Stimulated activated CD4-positive, alpha-beta T cell treated with anti-CD3 and anti-CD28 coated beads, Interleukin-4, amount 100 ng/mL, for 48 hours (primary cell): ENCODE data around the gene WDR70.
"Not testable (repeated sequence)": the region's sequence is repeated elsewhere in the genome, so short reads cannot be mapped to it uniquely, and the experiment has no call there.

Experiments
- DNase-seq, 2 donors: peaks; one replicate each; pipeline ENCODE4 v3.0.0-alpha.2; 2020; ENCODE audit warnings: low read depth in 2 of 2

WDR70 gene

GRCh38 chr5:37514946-37515345 is 135.8 kb downstream of the WDR70 start:
- no peak for DNase-seq

- no peak for DNase-seq
Observed at GRCh38 chr5:37517686-37518085, 138.6 kb downstream of the WDR70 start.

- DNase-seq, result not testable (repeated sequence)
Observed at GRCh38 chr5:37518356-37518755, 139.2 kb downstream of the WDR70 start.

GRCh38 chr5:37519304-37519703 is 140.2 kb downstream of the WDR70 start:
- no peak for DNase-seq

- DNase-seq, result no peak
Observed at GRCh38 chr5:37519807-37520206, 140.7 kb downstream of the WDR70 start.

GRCh38 chr5:37520811-37521210 is 141.7 kb downstream of the WDR70 start:
- DNase-seq, result no peak

- no peak for DNase-seq
Observed at GRCh38 chr5:37532976-37533740, 154.0 kb downstream of the WDR70 start.

GRCh38 chr5:37533851-37534250 is 154.7 kb downstream of the WDR70 start:
- DNase-seq, result no peak

GRCh38 chr5:37539459-37539858 is 160.3 kb downstream of the WDR70 start:
- DNase-seq, result no peak

- no peak for DNase-seq
Observed at GRCh38 chr5:37543216-37543615, 164.1 kb downstream of the WDR70 start.

- no peak for DNase-seq
Observed at GRCh38 chr5:37549411-37549810, 170.3 kb downstream of the WDR70 start.

- no peak for DNase-seq
Observed at GRCh38 chr5:37552161-37552560, 173.0 kb downstream of the WDR70 start.

GRCh38 chr5:37552770-37553719 is 173.9 kb downstream of the WDR70 start:
- no peak for DNase-seq

- no peak for DNase-seq
Observed at GRCh38 chr5:37553720-37554404, 174.7 kb downstream of the WDR70 start.

- no peak for DNase-seq
Observed at GRCh38 chr5:37554405-37554739, 175.3 kb downstream of the WDR70 start.

- no peak for DNase-seq
Observed at GRCh38 chr5:37554938-37555337, 175.8 kb downstream of the WDR70 start.

- no peak for DNase-seq
Observed at GRCh38 chr5:37557734-37558293, 178.7 kb downstream of the WDR70 start.

GRCh38 chr5:37565062-37565670 is 186.0 kb downstream of the WDR70 start:
- no peak for DNase-seq

- no peak for DNase-seq
Observed at GRCh38 chr5:37567566-37567965, 188.4 kb downstream of the WDR70 start.

GRCh38 chr5:37568018-37568753 is 189.1 kb downstream of the WDR70 start:
- DNase-seq, result no peak

- DNase-seq, result no peak
Observed at GRCh38 chr5:37568893-37569292, 189.8 kb downstream of the WDR70 start.
